ENCODE data around the gene ARID4B.

DNA sequence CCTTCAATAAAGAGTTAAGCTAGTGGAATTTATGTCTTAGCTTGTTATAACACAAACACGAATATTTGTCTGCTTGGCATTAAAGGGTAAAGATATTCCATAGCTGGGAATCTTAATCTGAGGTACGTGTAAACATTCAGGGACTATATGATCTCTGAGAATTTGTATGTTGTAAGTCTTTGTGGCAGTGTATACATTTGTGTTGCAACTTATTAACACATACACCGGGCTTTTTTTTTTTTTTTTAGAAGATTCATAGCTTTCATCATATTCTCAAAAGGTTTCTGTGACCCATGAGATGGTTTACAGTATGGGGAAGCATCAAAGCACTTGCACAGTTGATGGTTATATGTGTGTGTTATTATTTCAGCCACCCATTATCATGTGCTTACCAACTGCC, 3.4 kb upstream of the ARID4B start:
- TF ChIP-seq CTCF (conservative IDR thresholded peaks at IDR 0.05; ENCODE audit: low read length) (no peak), EZH2phosphoT487 (IDR thresholded peaks at IDR 0.05; ENCODE audit: borderline replicate concordance) (no peak)

All from Loucy (cell line).